Progenitor cell of endocrine pancreas (in vitro differentiated cells): Measurements from ENCODE around the gene DDX24. TPM values are rescaled to one million over a fixed set of nuclear protein-coding genes. Genes with fewer than 3 reads are reported as not detected.

Experiments
- DNase-seq: peaks from one replicate; pipeline ENCODE4 v3.0.0; 2021; ENCODE audit warnings: low spot score; ENCODE audit not compliant: unreplicated experiment
- H3K27ac Mint-ChIP-seq: 2 replicates; pipeline ENCODE4 v1.8.0; 2021; ENCODE audit warnings: mild to moderate bottlenecking, moderate library complexity, mixed read lengths
- H3K27me3 Mint-ChIP-seq: 2 replicates; pipeline ENCODE4 v1.8.0; 2021; ENCODE audit warnings: mixed read lengths
- H3K36me3 Mint-ChIP-seq: 2 replicates; pipeline ENCODE4 v1.8.0; 2022; ENCODE audit warnings: mixed read lengths; ENCODE audit not compliant: insufficient read depth
- H3K4me1 Mint-ChIP-seq: 2 replicates; pipeline ENCODE4 v1.8.0; 2021; ENCODE audit warnings: low read depth, mixed read lengths
- H3K4me3 Mint-ChIP-seq: 2 replicates; pipeline ENCODE4 v1.8.0; 2021; ENCODE audit warnings: low read depth, mild to moderate bottlenecking, moderate library complexity, mixed read lengths
- H3K9me3 Mint-ChIP-seq: 2 replicates; pipeline ENCODE4 v1.8.0; 2021; ENCODE audit warnings: low read depth, mixed read lengths
- CTCF ChIP-seq: fragments of 200-600 bp; sonication (generic); IDR thresholded peaks from one replicate; pipeline ENCODE4 v1.5.0; 2021; ENCODE audit warnings: antibody characterized with exemption, mild to moderate bottlenecking; ENCODE audit not compliant: unreplicated experiment
- total RNA-seq: library from RNA; stranded (reverse); gene quantifications from 2 replicates; pipeline ENCODE4 v1.2.1, GENCODE V29; 2021

Gene DDX24
- total RNA-seq, 1 donor from 2014 or later = 139 TPM

- H3K9me3 Mint-ChIP-seq = no peaks in the 10 kb centered on the region
- peaks cover 3% of the 10 kb centered on the region for H3K27me3 Mint-ChIP-seq
- no peak for DNase-seq
- H3K4me3 Mint-ChIP-seq = no peak overlapping the region
- H3K4me1 Mint-ChIP-seq = peaks cover 10% of the 10 kb centered on the region
- no peaks in the 10 kb centered on the region for H3K36me3 Mint-ChIP-seq
- TF ChIP-seq CTCF = no peak
- no peak overlapping the region for H3K27ac Mint-ChIP-seq
Observed at GRCh38 chr14:94126800-94127199, 45.8 kb upstream of the DDX24 start.

- Mint-ChIP-seq H3K27ac (no peak overlapping the region), H3K4me1 (peaks cover 10% of the 10 kb centered on the region), H3K4me3 (no peak overlapping the region), H3K36me3 (no peaks in the 10 kb centered on the region), H3K27me3 (peaks cover 6% of the 10 kb centered on the region), H3K9me3 (no peaks in the 10 kb centered on the region)
- no peak for TF ChIP-seq CTCF
- DNase-seq = no peak
Observed at GRCh38 chr14:94126419-94126677, 45.3 kb upstream of the DDX24 start.

- DNase-seq = no peak
- peaks cover 10% of the 10 kb centered on the region for H3K4me1 Mint-ChIP-seq
- H3K4me3 Mint-ChIP-seq = no peak overlapping the region
- H3K36me3 Mint-ChIP-seq = no peaks in the 10 kb centered on the region
- H3K27me3 Mint-ChIP-seq = peaks cover 9% of the 10 kb centered on the region
- no peak for TF ChIP-seq CTCF
- no peak overlapping the region for H3K27ac Mint-ChIP-seq
- no peaks in the 10 kb centered on the region for H3K9me3 Mint-ChIP-seq
Observed at GRCh38 chr14:94125659-94126418, 44.8 kb upstream of the DDX24 start.

GRCh38 chr14:94124582-94125377, 43.8 kb upstream of the DDX24 start:
- DNase-seq = no peak
- peaks cover 10% of the 10 kb centered on the region for H3K27me3 Mint-ChIP-seq
- peaks cover 4% of the 10 kb centered on the region for H3K4me1 Mint-ChIP-seq
- no peak overlapping the region for H3K27ac Mint-ChIP-seq
- no peak overlapping the region for H3K4me3 Mint-ChIP-seq
- H3K36me3 Mint-ChIP-seq = no peaks in the 10 kb centered on the region
- no peaks in the 10 kb centered on the region for H3K9me3 Mint-ChIP-seq
- TF ChIP-seq CTCF = no peak

GRCh38 chr14:94123868-94124267, 42.9 kb upstream of the DDX24 start:
- Mint-ChIP-seq H3K9me3 (no peaks in the 10 kb centered on the region), H3K4me1 (peaks cover 2% of the 10 kb centered on the region), H3K27me3 (peaks cover 10% of the 10 kb centered on the region), H3K4me3 (no peak overlapping the region), H3K27ac (no peak overlapping the region), H3K36me3 (no peaks in the 10 kb centered on the region)
- no peak for DNase-seq
- TF ChIP-seq CTCF = no peak
